Right renal pelvis (tissue), 4 donors: ENCODE results near the gene VCX2. TPM values are rescaled to one million over a fixed set of nuclear protein-coding genes. Genes with fewer than 3 reads are reported as not detected.
"Not testable (repeated sequence)": the region's sequence is repeated elsewhere in the genome, so short reads cannot be mapped to it uniquely, and the experiment has no call there.

Experiments used
- DNase-seq, 4 donors: peaks; one replicate each; pipeline ENCODE4 v3.0.0-alpha.2; 2013; ENCODE audit warnings: low read depth in 4 of 4, low spot score in 3 of 4, missing footprints in 1 of 4
- polyA plus RNA-seq, 4 donors: library from polyadenylated mRNA; unstranded; fragments of 120-200 nt; gene quantifications; one replicate each; pipeline ENCODE4 v1.2.1, GENCODE V29; 2013; ENCODE audit not compliant: insufficient read length in 4 of 4

Gene VCX2
- not detected for polyA plus RNA-seq

DNA sequence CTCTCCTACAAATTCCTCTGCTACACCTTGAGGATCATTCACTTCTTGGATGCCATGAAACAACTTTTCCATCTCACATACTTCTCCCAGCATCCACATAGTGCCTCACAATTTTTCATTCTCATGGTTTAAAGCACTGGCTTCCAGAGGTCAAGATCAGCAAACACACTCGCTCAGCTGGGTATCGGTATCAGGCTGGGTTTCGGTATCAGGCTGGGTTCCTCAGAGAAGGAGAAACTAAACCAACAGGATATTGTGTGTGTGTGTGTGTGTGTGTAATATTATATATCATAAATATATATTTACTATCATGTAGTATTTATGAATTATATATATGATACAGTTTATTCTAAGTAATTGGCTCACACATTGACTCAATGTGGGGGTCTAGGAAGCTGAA, at the start of gene VCX2:
VCX2 (minus strand) TSS at position 99 of the 400 bp plus-strand sequence. CDS start 624 bp downstream, outside the sequence.
- DNase-seq, result not testable (repeated sequence)

DNA sequence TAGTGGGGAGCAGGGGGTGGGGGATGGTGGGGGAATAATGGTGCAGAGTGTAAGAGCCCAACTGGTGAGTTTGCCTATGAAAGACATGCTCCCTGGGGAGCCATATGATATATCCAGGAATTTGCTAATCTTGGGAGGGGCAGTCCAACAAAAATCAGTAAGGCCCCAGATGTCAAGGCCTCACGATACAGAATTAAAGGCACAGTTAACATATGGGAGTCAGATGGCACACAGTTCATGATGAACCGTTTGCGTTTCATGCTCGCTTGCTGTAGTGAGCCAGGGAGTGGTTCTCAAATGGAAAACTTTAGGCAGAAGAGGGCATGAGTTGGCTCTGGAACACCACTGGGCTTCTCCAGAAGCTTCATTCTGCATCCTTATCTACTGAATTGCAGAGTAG, 33.9 kb upstream of the VCX2 start:
- no peak for DNase-seq

DNA sequence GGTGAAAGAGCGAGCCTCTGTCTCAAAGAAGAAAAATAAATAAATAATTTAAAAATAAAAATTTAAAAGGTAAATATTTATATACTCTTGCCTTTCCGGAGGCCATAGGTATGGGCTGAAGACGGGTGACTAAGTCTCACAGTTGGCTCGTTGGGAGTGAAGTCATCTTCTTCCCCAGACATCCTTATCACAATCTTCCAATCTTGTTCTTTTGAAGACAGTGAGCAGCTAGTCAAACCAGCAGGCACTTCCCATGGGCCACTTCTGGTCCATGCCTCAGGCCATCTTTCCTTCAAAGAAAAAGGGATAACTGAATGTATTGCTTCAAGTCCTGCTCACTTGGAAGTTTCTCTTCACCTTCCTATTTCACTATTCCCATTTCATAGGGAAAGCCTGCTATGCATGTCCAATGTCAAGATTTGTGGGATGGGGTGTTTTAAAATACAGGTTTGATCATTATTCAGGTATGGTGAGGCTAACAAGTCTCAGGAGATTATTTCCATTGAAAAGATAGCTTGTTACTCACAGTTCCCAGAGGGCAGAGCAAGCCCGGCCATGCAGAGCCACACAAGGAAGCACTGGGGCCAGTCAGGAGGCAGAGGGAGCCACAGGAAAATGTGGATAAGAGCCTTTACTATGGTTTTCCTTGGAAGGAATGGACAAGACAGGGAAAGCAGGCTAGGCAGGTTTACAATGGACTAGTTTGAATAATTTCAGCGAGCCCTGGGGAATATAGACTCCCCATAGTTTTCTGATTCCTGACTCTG, 33.3 kb upstream of the VCX2 start:
- no peak for DNase-seq

DNA sequence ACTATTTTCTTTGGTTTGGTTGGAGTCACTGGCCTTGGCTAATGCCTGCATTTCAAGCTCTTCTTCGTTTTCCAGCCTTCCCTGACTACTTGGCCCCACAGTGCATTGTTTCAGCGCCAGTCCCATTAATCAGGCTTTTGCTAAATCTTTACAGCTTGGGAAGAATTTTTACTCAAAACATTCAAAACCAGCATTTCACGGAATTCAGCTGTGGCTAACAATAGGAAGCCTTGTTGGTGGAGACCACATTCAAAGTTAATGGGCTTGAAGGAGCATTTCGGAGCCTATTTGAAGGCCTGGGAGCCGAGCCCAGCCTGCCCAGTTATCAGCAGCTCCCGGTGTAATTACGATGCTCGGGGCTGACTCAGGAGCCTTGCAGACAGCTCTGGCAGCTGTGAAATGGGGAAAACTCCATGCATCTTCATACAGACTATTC, 30.8 kb upstream of the VCX2 start:
- no peak for DNase-seq

DNA sequence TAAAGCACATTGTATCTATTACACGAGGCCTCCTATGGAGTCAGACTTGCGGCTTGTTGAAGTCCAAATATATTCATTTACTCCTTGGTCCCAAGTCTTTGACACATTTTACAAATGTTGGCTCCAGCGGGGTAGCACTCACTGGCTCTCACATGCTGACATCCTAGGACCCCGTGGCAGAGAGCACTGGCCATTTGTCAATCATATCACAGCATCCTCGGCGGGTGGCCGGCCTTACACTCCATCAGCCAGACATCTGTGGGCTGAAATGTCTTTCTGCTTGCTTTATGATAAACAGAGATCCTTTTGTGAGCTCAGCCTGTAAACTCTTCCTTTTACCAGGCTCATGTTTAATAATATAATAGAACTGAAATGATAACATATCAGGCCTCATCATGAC, 25.7 kb upstream of the VCX2 start:
- DNase-seq, result no peak

DNA sequence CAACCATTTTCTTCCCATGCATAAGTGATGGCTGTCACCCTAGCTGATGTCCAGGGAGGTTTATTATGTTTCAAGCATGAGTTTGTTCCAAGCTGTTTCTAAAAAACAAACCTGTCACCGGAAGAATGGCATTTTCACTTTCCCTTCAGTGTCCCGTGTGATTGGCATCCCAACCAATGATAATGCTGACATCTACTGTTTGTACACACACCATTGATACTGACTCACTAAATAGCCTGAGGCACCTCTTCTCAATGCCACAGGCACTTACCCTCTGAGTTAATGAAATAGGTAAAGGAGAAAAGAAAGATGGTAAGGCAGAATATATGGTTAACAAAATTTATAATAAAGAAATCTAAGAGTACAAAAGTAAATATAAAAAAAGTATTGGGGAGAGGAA, 23.1 kb upstream of the VCX2 start:
- no peak for DNase-seq

DNA sequence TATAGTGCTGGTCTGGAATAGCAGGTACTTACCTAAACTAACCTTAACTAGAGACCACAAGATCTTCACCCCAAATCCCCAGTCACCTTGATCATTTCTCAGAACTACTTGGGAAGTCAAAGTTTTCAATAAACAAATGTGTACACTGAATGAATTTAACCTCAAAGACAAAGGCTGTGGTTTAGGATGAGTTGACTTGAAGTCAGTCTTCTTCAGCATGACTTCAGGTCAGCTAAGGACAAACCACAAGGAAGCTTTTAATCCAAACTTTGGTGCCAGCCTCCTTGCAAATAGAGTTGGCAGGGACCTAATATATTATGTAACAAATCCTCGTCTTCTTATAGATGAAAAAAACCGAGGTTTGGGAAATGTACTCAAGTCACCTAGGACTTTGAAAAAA, 21.2 kb upstream of the VCX2 start:
- DNase-seq, result no peak

DNA sequence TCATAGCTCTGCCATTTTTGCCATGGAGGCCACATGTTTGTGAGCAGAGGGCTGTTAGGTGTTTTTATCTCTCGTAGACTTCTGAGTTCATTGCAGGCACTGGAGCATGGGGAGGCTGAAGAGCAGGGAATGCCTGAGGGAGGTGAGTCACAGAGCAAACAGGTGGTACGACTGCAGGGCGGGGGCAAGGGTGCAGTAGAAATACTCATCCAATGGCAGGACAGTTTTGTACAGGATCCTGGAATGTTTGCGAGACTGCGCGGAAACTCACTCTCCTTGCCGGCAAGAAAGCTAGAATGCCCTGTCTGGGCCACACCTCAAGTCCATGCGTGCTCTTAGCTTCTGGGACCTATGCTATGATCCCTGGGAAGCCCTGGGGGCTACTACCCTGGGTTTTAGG, 20.0 kb upstream of the VCX2 start:
- DNase-seq, result no peak

DNA sequence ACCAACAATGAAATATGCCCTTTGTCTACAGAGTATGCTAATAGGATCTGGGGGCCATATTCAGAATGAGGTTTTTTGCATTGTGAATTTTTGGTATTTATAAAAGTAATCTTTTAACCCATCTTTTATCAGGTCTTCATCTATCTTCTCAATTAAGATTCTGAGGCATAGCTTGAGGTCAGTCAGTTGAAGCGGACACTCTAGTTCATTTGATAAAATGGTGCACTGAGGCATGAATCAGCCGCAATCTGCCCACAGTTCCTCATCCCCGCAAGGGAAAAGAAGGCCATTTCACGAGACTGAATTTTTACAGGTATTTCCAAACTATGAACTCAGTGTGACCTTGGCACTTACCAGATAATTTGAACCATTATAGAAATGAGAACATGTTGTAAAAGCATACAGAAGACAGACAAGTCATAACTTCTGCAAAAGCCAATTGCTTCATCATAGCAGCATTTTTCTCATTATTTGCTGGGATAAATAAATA, 19.3 kb upstream of the VCX2 start:
- DNase-seq, result no peak

DNA sequence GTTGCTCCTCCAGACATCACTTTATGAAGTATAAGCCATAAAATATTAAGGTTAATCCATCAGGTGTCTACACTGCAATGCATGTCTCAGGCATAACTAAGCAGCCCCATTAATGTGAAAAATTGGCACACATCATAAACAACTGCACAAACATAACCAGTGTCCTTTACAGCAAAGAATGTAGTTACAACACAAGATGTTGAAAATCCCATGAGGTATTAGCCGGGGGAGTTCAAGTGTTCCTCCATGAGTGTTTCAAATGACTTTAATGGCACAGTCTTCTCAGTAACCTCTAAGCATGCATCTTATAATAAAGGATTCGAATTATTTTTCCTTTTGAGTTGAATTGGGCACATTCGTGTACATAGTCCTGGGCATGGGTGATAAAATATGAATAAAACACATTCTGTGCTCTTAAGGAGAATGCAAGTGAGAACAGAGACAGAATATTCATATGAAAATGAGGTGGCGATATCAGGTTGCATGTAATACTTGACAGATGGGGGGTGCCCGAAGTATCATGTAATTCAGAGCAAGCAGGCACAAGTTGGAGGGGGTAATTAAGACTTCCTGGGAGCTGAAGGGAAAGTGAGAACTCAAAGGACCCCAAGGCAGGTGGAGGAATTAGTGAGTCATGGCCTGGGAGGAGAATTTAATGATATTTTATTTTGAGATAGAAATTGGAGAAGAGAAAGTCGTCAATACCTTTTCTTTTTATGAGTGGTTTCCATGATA, 18.2 kb upstream of the VCX2 start:
- no peak for DNase-seq

DNA sequence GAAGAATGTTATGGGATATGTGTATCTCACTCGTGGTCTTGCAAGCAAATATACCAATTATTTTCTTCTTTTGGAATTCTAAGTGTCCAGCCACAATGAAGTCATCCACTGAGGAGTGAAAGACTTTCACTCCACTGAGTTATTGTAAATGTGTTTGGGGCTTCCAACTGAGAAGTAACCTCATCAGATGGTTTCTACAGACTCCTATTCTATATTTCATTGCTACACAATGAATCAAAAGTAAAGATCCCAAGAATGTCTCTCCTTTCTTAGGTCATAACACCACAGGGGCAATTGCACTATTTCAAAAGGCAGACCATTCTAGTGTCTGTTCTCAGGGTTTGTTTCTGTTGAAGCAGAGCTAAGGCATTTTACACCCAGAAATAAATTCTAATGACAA, 12.3 kb upstream of the VCX2 start:
- DNase-seq, result no peak

DNA sequence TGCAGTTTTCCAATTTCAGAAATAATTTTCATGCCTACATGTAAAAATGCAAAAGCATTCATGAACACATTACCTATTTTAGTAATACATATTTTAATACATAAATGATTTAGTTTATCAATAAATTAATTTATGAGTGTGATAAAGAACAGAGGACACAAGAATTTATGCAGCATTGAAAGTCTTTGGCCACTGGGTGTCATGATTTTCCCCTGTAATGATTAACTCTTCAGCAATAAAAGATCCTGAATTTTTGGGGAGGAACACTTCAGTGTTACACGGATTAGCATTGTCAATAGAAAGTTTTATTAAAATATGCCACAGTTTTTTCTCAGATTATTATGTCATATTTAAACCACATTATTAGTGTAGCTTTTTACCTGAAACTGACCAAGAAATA, 8.6 kb upstream of the VCX2 start:
- no peak for DNase-seq

DNA sequence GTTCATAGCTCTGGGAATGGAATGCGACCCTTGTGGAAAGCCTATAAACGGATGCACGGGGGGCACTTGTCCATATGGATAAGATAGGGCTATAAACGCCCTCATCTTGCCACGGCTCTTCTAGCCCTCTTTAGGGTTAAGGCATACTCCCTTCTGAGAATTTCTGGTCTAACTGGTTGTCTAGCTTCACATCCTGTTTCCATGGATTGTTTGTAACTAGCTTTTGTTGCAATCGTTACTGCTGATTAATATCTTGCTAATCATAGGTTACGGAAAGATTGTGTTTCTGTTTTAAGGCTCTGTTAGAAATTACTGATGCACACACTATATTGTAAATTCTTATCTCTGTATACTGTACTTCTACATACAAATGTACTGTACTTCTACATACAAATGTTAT, 17.1 kb downstream of the VCX2 start:
- DNase-seq, result not testable (repeated sequence)

DNA sequence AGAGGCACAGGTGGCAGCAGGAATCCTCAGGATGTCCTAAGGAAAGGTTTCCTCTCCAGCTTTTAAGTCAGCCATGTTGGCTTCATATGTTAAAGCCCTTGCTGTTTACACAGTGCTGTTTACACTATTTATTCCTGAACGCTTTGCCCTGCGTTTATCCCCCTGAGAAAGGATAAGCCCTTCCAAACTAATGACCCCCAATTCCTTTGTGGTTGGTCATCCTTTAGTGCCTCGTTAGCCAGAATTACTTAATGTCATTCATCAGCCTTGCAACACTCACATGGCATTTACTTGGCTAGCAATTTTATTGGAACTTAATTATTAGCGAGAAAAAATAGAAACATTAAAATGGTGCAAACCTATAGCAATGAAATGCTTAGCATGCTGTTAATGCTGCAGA, 23.8 kb downstream of the VCX2 start:
- no peak for DNase-seq

DNA sequence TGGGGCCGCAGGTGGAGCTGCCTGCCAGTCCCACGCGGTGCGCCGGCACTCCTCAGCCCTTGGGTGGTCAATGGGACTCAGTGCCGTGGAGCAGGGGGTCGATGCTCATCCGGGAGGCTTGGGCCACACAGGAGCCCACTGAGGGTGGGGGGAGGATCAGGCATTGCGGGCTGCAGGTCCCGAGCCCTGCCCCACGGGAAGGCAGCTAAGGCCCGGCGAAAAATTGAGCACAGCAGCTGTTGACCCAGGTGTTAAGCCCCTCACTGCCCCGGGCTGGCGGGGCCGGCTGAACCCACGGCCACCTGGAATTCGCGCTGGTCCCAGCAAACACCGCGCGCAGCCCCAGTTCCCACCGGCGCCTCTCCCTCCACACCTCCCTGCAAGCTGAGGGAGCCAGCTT, 26.1 kb downstream of the VCX2 start:
- no peak for DNase-seq

DNA sequence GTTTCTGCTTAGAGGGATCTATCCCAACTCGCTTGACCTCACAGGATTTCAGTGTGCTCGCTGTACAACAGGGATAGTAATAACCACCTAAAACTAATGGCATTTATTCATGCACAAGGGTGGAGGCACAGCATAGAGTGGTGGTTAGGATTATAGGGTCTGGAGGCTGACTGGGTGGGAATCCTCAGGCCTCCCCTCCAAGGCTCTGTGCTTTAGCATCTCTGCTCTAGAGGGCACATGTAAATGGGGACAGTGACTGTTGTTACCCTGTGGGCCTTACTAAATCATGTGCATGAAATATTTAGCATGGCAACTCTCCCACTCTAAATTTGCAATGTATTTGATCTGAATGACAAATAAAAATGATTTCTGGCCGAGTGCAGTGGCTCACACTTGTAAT, 29.2 kb downstream of the VCX2 start:
- DNase-seq, result no peak

DNA sequence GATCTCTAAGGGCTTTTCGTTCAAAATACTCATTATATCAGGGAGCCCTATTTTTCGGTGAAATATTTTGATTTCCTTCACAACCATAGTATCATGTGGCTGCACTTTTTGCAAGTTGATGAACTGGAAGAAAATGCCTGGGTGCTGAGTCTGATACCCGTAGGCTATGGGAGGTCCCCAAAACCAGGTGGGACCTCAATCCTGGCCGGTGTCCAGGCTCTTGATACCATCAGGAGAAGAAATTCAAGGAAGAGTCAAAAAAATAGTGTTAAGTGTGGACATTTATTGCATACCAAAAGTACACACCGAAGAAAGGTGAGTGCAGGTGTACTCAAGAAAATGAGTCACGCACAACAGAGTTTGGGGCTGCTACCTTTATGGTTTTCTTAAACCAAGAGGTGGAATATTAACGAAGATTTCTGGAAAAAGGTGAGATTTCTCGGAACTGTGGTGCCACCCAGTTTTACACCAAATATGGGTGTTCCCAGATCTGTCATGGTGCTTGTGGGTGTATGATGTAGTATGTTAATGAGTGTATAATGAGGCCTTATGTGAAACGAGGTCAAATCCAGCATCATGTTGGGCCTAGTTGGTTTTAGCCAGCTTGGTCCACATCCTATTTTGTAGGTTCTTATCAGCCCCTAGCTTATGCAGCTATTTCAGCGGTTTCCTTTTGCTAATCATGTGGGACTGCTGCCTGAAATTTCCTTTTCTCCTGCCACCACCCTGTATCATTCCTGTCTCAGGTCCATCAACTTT, 29.9 kb downstream of the VCX2 start:
- DNase-seq, result no peak

DNA sequence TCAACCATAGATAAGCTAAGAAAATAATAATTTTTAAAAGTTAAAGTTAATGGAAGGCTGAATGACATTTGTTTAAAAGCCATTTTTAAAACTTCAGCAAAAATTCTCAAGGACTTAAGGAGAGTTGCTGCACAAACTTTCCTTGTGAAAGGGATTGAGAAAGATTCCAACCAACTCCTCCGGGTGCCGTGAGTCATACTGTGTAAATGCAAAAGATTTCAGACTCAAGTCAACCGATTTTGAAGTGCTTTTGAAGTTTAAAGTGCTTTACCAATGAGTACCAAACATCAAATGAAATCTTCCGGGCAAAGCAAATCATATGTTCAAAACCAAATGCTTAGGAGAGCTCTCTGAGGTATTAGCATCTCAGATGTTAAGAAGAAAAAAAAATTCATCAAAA, 31.4 kb downstream of the VCX2 start:
- no peak for DNase-seq

DNA sequence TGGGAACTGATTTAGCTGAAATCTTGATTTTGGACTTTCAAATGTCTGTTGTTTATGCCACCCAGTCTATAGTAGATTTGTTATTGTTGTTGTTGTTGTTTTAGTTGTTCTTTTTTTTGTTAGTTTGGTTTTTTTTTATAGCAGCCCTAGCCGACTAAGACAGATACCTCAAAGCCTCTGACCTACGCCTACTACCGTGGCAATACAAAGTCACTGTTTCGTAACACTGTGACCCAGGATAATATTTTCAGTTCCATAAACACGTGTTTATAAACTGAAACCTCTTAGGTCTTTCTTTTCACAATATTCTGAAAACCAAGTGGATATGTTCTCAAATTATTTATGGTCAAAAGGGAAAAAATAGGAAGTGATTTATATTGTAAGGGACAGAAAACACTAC, 32.8 kb downstream of the VCX2 start:
- no peak for DNase-seq

DNA sequence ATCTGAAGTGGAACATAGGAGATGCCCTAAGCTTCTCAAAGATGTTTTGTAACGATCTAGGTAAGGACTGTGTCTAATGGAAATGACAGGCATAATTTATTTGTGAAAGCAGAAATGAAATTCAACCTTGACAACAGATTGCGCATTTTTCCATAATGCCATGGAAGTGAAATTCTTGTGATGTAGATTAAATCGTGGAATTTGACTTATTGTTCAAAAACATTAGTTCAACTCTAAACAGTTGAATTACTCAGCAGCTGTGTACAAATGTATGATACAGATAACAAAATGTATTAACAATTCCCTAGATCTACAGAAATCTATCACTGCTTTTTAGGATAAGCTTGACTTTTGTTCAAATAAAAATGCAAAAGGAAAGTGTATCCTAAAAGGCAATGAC, 44.4 kb downstream of the VCX2 start:
- DNase-seq, result no peak

DNA sequence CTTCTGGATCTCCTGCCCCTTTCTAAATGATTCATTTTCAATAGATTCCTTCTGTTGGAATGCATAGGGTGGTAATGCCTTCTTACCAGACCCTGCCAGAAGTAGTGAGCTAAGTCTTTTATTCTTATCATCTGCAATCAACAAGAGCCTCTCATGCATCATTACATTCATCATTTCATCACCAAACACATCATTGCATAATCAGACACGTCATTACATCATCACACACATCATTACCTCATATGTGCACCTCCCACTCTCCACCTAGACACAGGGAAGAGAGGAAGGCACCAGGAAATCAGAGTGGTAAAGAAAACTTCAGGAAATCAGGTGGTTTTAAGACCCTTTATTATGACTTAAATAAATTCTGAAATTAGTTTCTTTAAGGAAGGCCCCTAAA, 45.0 kb downstream of the VCX2 start:
- DNase-seq, result no peak
